Measurements from ENCODE around the gene MATK.

MATK gene

GRCh38 chr19:3745363-3746045 lies 40.7 kb downstream of the MATK start:
- CTCF ChIA-PET: no interaction called here

GRCh38 chr19:3743486-3743885 lies 42.7 kb downstream of the MATK start:
- no peak for DNase-seq (ENCODE audit: extremely low spot score)
- ChIA-PET POLR2A (interaction anchor here (0.6 kb wide), 1 partner anchor 50 kb away, joined by 6 read pairs; no protein-coding TSS in a partner anchor), CTCF (no interaction called here)
- TF ChIP-seq CTCF (IDR thresholded peaks at IDR 0.05; ENCODE audit: control extremely low read depth, extremely low read depth, low read depth, missing control alignments): no peak

More at GRCh38 chr19:3745363-3746045, 40.7 kb downstream of the MATK start:
- POLR2A ChIA-PET: no interaction called here
- DNase-seq (ENCODE audit: extremely low spot score): no peak
- no peak for TF ChIP-seq CTCF (IDR thresholded peaks at IDR 0.05; ENCODE audit: control extremely low read depth, extremely low read depth, low read depth, missing control alignments)

GRCh38 chr19:3740431-3740830 lies 45.8 kb downstream of the MATK start:
- ChIA-PET CTCF (interaction anchor here (1.0 to 1.2 kb wide), 2 partner anchors 17 to 21 kb away, joined by 3 read pairs; partner anchors contain the start of gene APBA3), POLR2A (no interaction called here)
- no peak for TF ChIP-seq CTCF (IDR thresholded peaks at IDR 0.05; ENCODE audit: control extremely low read depth, extremely low read depth, low read depth, missing control alignments)
- DNase-seq (ENCODE audit: extremely low spot score): no peak

GRCh38 chr19:3738477-3739220 lies 47.5 kb downstream of the MATK start:
- TF ChIP-seq CTCF (IDR thresholded peaks at IDR 0.05; ENCODE audit: control extremely low read depth, extremely low read depth, low read depth, missing control alignments): no peak
- ChIA-PET POLR2A (no interaction called here), CTCF (no interaction called here)
- no peak for DNase-seq (ENCODE audit: extremely low spot score)

- ChIA-PET CTCF (no interaction called here), POLR2A (no interaction called here)
- no peak for TF ChIP-seq CTCF (IDR thresholded peaks at IDR 0.05; ENCODE audit: control extremely low read depth, extremely low read depth, low read depth, missing control alignments)
- no peak for DNase-seq (ENCODE audit: extremely low spot score)
Observed at GRCh38 chr19:3737487-3738205, 48.5 kb downstream of the MATK start.

- CTCF ChIA-PET: interaction anchor here (0.8 kb wide), 1 partner anchor 16 kb away, joined by 3 read pairs; no protein-coding TSS in a partner anchor
- TF ChIP-seq CTCF (IDR thresholded peaks at IDR 0.05; ENCODE audit: control extremely low read depth, extremely low read depth, low read depth, missing control alignments): no peak
- POLR2A ChIA-PET: no interaction called here
- DNase-seq (ENCODE audit: extremely low spot score): no peak
Observed at GRCh38 chr19:3736106-3736724, 50.0 kb downstream of the MATK start.
